WI38 (cell line): ENCODE measurements around the gene ZBTB16.

Experiments
- H3K4me3 ChIP-seq: 2 replicates; pipeline ENCODE4 v1.5.1; 2011; ENCODE audit warnings: low read depth, mild to moderate bottlenecking, control low read depth, low read length
- CTCF ChIP-seq: IDR thresholded peaks from 2 replicates; pipeline ENCODE4 v1.5.1; 2012; ENCODE audit warnings: low read depth, mild to moderate bottlenecking, control low read depth, low read length

Gene ZBTB16

GRCh38 chr11:114108501-114109205 is 49.1 kb downstream of the ZBTB16 start:
- H3K4me3 ChIP-seq = no peak overlapping the region
- TF ChIP-seq CTCF = no peak

GRCh38 chr11:114109206-114110090 is 49.9 kb downstream of the ZBTB16 start:
- no peak overlapping the region for H3K4me3 ChIP-seq
- no peak for TF ChIP-seq CTCF

- TF ChIP-seq CTCF = no peak
These were observed 50.6 kb downstream of the ZBTB16 start for GRCh38 chr11:114110123-114110522.

GRCh38 chr11:114110952-114111947 is 51.7 kb downstream of the ZBTB16 start:
- TF ChIP-seq CTCF = no peak
- no peak overlapping the region for H3K4me3 ChIP-seq

More at GRCh38 chr11:114110123-114110522, 50.6 kb downstream of the ZBTB16 start:
- no peak overlapping the region for H3K4me3 ChIP-seq

GRCh38 chr11:114115451-114115928 is 56.0 kb downstream of the ZBTB16 start:
- no peak overlapping the region for H3K4me3 ChIP-seq
- no peak for TF ChIP-seq CTCF

GRCh38 chr11:114116357-114116756 is 56.8 kb downstream of the ZBTB16 start:
- no peak overlapping the region for H3K4me3 ChIP-seq
- no peak for TF ChIP-seq CTCF
